COLO668 (cell line): ENCODE results near the gene SPATA1.

Experiments
- DNase-seq: peaks from one replicate; lab custom pipeline; 2025; ENCODE audit not compliant: unreplicated experiment; lab: John Stamatoyannopoulos, UW

SPATA1 gene, protein sequence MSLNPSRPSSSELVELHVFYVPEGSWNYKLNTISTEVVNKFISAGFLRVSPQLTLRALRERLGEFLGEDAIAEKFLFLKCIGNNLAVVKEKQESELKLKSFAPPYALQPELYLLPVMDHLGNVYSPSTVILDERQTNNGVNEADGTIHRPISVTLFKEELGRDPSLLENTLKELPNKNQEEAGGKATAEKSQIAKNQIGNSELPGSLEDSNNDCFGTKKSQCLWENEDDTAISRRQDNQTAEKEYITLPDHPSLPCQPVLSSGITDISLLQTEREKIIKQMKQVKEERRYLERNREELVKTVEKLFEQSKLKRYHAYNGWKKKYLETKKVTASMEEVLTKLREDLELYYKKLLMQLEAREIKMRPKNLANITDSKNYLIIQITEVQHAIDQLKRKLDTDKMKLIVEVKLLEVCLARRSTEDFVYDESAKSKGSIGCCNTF

DNA sequence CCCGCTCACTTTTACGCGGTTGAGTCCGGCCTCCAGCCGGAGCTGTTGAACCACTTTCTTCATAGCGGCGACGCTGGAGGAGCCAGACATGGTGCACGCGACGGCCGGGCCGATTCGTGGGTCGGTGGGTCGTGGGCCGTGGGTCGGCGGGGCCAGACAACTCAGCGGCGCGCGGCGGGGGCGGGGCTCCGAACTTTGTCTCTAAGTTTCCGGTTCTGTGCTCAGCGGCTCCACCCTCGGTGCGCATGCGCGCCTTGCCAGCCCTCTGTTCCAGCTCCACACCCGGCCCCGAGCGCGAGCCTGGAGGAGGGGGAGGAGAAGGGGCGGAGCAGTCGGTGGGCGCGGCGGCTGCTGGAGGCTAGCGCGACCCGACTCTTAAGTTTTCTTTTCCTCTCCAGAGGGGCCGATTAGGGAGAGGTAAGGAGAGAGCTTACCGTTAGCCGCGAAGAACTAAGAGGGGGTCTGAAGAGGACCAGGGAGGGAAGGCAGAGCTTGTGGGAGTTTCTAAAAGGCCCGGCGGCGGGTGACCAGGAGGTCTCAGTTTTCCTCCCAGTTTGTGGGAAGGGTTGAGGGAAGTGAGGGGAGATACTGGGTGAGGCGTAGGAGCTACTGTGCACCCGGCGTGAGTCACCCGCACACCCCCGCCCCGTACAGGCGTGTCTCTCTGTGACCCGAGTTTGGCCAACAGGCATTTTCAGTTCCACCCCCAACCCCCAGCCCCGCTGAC, at the start of gene SPATA1, which contains the start of gene GNG5:
Gene SPATA1, plus strand, starts transcription at position 385 of the 727 bp plus-strand sequence. CDS start 9,974 bp downstream, outside the sequence.
Gene GNG5, minus strand, starts transcription at position 580 of the 727 bp plus-strand sequence. Its CDS starts 490 bp downstream, at position 90.
- peak; percentile 100 for DNase-seq

DNA sequence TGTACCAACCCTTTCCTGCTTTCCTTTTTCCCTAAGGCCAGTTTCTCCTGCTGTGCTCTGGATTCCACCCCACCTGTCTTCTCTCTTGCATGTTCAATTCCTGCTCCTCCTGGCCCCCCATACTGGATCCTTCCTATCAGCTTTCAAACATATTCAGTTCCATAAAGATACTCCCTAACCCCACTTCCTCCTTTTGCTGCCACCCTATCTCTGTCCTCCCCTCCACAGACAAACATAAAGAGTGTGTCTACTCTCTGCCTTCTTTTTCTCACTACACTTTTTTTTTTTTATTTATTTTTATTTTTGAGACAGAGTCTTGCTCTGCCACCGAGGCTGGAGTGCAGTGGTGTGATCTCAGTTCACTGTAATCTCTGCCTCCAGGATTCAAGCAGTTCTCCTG, 44.1 kb upstream of the SPATA1 start:
- DNase-seq, result no peak

DNA sequence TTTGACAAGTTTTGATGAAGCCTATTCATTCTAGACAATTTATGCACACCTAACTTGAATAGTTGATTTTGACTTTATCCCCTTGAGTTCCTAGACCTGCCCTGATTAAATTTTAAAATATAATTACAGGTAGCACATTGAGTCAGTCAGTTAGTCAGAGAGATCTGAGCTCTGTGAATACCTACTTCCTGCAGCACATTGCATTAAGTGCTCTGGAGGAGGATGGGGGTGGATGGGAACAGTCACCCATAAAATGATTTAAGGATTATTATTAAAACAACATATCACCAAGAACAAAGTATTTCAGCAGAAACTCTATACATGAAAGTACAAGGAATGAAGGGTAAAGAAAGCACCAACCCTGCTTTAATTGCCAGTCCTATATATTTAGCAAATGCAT, 38.9 kb upstream of the SPATA1 start:
- no peak for DNase-seq

DNA sequence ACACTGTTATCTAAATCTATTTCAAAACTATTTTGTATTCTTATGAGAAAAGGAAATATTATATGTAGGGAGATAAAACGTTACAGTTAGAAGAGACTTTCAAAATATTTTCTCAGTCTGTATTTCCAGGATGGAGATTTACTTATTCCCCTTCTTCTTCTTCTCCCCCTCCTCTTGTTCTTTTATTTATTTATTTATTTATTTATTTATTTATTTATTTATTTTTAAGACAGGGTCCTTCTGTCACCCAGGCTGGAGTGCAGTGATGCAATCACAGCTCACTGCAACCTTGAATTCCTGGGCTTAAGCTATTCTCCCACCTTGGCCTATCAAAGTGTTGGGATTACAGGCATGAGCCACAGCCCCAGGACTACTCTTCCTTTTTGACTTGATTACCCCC, 30.0 kb upstream of the SPATA1 start:
- no peak for DNase-seq

DNA sequence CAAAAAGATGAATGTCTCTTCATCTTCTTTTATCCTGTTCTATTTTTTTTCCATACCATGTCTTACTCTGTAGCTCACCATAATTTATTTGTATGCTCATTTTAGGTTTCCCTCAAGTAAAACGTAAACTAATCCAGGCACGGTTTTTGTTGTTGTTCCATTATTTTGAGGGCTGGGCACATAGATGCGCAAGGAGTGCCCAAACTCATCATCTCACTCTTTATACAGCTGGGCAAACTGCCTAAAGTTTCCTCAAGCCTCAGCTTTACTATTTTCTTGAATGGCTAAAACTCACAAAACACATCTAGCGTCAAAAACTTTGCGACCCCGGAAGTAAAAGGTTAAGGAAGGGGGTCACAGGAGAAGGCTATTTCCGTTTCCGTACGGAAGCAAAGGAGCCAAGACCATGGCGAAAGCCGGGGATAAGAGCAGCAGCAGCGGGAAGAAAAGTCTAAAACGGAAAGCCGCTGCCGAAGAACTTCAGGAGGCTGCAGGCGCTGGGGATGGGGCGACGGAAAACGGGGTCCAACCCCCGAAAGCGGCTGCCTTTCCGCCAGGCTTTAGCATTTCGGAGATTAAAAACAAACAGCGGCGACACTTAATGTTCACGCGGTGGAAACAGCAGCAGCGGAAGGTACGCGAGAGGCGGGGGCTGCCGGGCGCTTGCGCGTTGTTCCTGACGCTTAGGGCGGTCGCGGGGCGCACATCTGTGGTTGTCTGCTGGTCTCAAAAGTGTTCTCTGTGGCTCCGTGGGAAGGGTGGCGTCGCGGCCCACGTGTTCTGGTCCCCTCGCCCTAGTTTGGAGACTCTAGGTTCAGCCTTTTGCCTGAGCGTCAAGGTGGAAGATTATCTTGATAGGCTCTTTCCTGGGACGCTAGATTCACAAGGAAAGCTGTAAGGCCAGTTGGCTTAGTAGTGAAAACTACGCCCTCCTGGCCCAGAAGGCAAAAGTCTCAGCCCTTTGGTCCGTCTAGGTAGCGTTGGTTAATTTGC, 27.0 kb upstream of the SPATA1 start, which contains the start of gene RPF1:
Gene RPF1, plus strand, starts transcription at position 391 of the 993 bp plus-strand sequence. Its CDS starts 16 bp downstream, at position 407.
- DNase-seq, result peak; percentile 88

DNA sequence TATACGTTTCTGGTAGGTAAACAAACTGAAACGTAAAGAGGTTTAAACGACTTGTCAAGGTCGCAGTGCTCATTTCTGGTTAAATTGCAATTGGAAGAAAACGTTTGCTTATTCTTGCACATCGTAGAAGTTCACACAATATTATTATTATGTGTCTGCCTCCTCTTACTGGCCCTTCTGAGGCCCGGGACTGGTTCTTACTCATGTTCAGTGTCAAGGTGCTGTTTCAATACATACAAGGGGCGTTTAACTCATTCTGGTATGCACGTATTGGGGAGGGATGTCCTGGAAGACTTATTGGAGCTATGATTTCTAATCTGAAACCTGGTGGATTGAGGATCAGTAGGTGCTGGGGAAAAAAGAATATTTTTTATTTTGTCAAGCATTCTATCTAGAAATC, 26.2 kb upstream of the SPATA1 start:
- no peak for DNase-seq

DNA sequence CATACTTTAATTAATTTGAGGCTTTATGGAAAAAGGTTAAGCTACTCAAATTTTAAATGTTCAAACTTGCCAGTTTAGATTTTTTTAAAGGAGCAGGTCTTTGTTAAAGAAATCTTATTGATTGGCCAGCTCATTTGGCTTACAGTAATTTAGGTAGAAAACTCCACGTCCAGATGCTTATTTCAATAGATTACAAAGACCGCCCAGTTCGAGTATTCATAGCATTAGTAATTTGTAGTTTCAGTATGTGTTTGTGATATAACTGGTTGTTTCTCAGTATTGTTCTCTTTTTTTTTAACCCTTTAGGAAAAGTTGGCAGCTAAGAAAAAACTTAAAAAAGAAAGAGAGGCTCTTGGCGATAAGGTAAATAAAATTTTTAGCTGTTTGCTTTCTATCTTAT, 25.5 kb upstream of the SPATA1 start:
- no peak for DNase-seq

DNA sequence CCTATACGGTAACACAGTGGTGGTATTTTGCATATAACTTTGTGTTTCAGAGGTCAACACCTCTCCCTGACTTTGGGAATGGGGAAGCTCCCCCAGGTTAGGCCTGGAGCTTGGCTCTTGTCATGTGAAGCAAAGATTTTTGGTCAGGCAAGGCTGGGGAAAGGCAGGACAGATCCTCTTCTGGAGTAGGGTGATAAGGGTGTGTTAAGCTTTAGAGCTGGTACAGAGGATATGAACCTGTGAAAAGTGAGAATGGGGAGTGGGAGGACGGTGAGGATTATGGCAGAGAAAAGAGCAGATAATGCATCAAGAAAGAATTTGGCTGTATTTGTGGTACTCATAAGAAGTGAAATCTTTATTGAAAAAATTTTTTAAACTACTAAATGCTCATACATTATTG, 24.9 kb upstream of the SPATA1 start:
- DNase-seq, result no peak

DNA sequence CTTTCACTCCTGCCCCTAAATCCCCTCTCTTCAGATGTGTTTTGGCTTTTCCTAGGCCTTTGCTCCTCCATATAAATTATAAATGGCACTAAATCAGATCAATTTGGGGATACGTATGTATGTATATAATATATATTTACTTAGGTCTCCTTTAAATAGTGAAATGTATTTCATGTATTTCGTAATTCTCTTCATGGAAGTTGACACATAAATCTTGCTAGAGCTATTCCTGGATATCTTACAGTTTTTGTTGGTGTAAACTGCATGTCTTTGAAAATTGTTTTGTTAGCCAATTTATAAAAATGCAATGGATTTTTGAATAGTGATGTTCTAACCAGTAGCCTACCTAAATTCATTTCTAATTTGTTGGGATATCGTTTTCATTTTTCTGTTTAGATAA, 18.1 kb upstream of the SPATA1 start:
- DNase-seq, result no peak

DNA sequence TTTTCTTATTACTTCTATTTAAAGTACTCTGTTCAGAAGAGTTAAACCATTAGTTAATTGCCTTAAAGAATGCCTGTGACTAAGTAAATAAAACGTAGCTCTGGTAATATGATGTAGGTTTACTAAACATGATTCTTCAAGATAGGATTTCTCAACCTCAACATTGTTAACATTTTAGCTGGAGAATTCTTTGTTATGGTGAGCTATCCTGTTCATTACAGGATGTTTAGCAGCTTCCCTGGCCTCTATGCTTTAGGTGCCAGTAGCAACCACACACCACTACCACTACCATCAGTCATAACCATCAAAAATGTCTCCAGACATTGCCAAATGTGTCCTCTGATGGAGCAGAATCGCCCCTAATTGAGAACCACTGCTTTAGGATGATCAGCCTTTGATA, 16.4 kb upstream of the SPATA1 start:
- DNase-seq, result no peak

DNA sequence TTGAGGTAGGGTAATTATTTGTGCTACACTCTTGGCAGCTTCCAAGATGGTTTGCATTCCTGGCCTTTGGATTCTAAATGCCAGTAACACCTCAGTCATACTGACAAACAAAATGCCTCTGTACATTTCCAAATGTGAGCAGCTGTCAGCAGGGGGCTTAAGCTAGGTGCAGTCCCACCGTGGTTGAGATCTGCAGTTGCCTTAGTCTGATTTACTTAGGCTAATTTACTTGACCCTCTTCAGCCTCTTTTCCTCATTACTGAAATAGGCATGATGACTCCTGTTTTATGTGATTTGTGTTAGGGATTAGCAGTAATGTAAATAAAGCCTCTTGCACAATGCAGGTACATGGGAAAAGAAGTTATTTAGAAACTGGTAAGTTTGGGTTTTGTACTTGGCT, 13.5 kb upstream of the SPATA1 start:
- DNase-seq, result no peak

DNA sequence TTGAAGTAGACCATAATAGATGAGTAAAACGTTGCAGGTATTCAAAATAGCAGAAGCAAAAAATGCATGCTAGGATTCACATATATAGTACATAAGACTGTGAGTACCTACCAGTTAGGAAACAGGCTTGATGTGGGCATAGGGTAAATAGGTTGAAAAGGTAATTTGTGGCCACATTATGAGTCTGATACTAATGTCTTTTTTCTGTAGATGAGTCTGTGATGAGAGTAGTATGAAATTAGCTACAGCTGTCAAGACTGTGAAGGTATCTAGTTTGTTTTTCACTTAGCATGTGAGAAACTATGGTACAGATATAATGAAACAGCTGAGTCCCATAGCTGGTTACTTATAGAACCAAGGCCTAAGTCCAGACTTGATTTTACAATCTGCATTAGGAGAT, 12.4 kb upstream of the SPATA1 start:
- DNase-seq, result no peak

DNA sequence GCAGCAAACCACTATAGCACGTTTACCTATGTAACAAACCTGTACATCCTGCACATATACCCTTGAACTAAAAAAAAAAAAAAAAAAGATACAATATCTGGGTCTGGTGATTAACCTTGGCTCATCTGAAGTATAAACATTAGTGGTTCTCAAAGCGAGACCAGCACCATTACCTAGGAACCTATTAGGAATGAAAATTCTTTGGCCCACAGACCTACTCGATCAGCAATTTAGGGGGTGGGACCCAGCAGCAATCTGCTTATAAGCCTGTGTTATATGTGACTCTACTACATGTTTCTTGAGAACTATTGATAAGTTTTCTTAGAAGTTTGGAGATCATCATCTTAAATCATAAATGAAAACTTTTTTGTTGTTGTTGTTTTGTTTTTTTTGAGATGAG, 9.7 kb upstream of the SPATA1 start:
- no peak for DNase-seq

DNA sequence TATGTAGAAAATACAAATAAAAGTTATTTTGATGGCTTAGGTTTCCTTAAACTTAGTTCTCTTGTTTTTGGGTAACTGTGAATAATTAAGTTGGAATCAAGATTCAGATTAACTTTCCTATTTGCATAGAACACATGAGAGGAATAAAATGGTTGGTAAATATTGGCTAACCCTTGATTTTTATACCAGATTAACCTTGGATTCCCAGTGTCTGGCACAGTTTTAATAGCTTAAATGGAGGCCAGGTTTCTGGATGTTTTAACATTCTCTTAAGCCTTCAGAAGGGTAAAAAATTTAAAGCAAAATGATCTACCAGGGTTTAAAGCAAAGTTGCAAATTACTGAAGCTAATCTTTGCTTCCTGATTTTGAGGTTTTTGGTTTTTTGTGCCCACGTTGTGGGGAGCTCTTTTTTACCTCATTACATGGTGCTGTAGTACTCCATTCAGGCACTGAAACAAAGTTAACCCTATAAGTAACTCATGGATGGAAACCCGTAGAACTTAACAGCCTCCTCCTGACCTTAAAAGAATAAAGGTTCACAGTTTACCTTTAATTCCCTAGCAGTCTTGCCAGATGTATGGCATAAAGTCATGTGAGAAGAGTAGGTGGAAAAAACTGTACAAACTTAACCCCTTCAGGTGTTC, 8.4 kb upstream of the SPATA1 start:
- DNase-seq, result no peak

DNA sequence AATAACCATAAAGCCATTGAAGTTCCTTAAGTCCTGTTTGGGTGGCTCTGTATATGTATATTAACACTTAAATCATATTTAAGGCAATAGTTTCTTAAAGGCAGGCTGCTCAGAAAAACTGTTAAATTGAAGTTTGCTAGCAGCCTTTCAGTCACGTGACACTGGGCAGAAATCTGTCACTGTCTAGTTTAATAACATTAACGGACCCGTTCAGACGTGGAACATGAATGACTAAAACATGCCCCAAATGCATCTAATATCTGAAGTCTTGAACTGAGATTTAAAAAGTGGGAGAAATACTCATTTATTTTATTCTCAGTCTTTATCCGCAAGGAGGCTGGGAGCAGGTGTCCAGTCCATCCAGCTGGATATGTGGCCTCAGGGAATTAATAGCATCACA, 3.3 kb upstream of the SPATA1 start:
- no peak for DNase-seq

DNA sequence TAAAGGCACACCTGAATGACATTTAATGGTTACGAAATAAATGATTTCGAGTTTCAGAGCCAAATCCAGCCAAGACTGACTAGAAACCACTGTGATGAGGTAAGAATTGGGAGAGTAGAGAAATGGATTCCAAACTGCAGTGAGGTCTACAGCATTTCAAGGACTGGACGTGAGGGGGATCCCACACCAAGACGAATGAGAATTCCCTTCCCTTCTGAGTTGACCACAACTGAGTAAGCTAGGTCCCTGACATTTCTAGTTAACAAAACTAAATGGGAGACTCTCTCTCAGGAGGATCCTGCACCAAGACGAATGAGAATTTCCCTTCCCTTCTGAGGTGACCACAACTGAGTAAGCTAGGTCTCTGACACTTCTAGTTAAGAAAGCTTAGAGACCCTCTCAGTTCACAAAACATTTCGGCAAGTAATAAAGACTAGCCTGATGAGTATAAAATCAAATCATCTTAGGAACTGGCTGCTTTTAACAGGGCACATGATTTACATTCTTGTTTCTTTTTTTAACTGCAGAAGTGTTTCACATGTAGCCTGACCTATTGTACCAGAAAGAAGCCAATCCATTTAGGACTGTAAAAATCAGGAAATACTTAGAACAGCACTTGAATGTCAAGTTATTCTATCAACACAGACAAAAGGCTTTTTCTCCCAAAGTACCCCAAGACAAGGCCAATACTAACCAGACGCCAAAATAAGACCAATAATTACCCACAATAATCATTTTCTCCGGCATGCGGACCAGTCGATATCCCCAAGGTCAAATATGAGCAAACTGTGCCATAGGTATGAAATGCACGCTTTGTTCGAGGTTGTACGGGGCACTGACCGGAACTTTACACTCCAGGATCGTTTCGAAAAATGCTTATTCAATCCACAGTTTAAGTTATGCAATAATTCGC, 1.4 kb upstream of the SPATA1 start:
- DNase-seq, result no peak

DNA sequence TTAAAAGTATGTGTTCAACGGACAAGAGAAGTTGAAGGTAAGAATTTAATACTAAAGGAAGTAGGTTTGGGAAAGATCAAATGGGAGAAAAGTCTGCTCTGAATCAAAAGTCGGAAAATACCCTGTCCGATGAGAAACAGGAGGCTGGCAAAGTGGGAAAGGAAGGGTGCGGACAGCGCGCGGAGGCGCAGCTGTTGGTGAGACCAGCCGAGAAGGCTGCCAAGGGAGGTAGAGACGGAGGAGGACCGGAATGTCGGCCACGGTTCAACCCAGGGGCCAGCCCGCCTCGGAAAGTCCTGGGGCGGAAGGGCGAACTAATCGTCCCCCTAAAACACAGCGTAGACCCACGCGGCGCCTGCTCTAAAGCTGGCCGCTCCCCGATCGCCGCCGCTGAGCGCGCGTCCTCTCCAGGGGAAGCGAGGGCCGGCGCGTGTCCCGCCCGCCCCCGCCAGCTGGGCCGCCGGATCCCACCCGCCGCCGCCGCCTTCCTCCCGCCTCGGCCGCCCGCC, 639 bp upstream of the SPATA1 start:
- peak; percentile 94 for DNase-seq

DNA sequence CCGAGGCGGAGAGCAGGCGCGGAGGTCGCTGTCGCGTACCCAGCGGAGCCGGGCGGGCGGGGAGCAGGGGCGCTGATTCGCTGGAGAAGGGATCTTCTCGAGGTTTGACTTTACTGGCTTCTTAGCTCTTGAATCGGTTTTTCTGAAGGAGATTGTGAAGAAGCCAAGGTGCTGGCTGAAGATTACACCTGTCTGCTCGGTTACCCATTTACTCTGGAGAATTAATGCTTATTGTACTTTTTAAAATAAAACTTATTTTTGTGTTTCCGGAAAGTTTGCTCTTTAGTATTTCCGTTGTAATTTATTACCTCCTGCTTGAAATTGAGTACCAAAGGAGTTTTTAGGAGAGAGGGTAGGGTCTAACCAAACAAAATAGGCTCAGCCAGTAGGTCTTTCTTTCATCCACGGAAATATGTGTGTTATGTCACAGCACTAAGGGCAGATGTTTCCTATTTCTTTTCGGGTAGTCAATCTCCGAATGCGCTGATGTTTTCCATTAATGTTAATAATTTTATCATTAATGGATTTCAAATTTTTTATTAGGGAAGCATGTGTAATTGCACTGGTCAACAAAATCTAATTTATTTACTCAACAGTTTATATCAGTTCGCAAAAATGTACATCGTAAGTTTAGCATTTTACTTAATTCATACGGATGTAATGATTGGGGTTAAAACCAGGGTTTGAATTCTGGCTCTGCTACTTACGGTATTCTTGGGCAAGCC, 705 bp downstream of the SPATA1 start:
- DNase-seq, result no peak
